Astrocyte (in vitro differentiated cells and primary cell): Measurements from ENCODE around the gene ATP9A. TPM values are rescaled to one million over a fixed set of nuclear protein-coding genes. Genes with fewer than 3 reads are reported as not detected.

ENCODE experiments used
- DNase-seq: peaks from one replicate; pipeline ENCODE4 v3.0.0-alpha.2; 2010; ENCODE audit warnings: low read depth
- FAIRE-seq: peaks from 2 replicates; lab custom pipeline; 2011; peaks lifted over from hg19 to GRCh38; lab: Jason Lieb, UNC
- H2AFZ ChIP-seq: 2 replicates; pipeline ENCODE4 v1.6.0; 2012; ENCODE audit warnings: low read depth, low read length, inconsistent platforms
- H3K27ac ChIP-seq: 2 replicates; pipeline ENCODE4 v1.5.1; 2011; ENCODE audit warnings: low read depth, low read length, inconsistent platforms
- H3K27me3 ChIP-seq: 2 replicates; pipeline ENCODE4 v1.6.0; 2011; ENCODE audit warnings: low read length, inconsistent platforms; ENCODE audit not compliant: insufficient read depth
- H3K36me3 ChIP-seq: 2 replicates; pipeline ENCODE4 v1.5.1; 2011; ENCODE audit warnings: low read length, inconsistent platforms; ENCODE audit not compliant: insufficient read depth
- H3K4me1 ChIP-seq: 2 replicates; pipeline ENCODE4 v1.5.1; 2011; ENCODE audit warnings: low read length, inconsistent platforms; ENCODE audit not compliant: insufficient read depth
- H3K4me2 ChIP-seq: 2 replicates; pipeline ENCODE4 v1.6.0; 2012; ENCODE audit warnings: low read length, inconsistent platforms
- H3K4me3 ChIP-seq: 2 replicates; pipeline ENCODE4 v1.5.1; 2011; ENCODE audit warnings: low read depth, mild to moderate bottlenecking, low read length, inconsistent platforms; ENCODE audit not compliant: insufficient read depth
- H3K79me2 ChIP-seq: 2 replicates; pipeline ENCODE4 v1.6.0; 2012; ENCODE audit warnings: mild to moderate bottlenecking, low read length, inconsistent platforms; ENCODE audit not compliant: insufficient read depth
- H3K9ac ChIP-seq: 2 replicates; pipeline ENCODE4 v1.6.0; 2012; ENCODE audit warnings: mild to moderate bottlenecking, low read length, inconsistent platforms
- H3K9me3 ChIP-seq: 2 replicates; pipeline ENCODE4 v1.5.1; 2012; ENCODE audit warnings: low read depth, mild to moderate bottlenecking, low read length, inconsistent platforms; ENCODE audit not compliant: insufficient read depth
- H4K20me1 ChIP-seq: 2 replicates; pipeline ENCODE4 v1.6.0; 2012; ENCODE audit warnings: low read length, inconsistent platforms; ENCODE audit not compliant: insufficient read depth
- H3K27ac Mint-ChIP-seq: one replicate; pipeline ENCODE4 v1.8.0; 2021; ENCODE audit warnings: mild to moderate bottlenecking, mixed read lengths; ENCODE audit not compliant: unreplicated experiment
- H3K27me3 Mint-ChIP-seq: one replicate; pipeline ENCODE4 v1.8.0; 2021; ENCODE audit warnings: low read depth, mixed read lengths; ENCODE audit not compliant: unreplicated experiment
- H3K36me3 Mint-ChIP-seq: one replicate; pipeline ENCODE4 v1.8.0; 2021; ENCODE audit warnings: low read depth, mixed read lengths; ENCODE audit not compliant: unreplicated experiment
- H3K4me1 Mint-ChIP-seq: one replicate; pipeline ENCODE4 v1.8.0; 2021; ENCODE audit warnings: low read depth, mixed read lengths; ENCODE audit not compliant: unreplicated experiment
- H3K4me3 Mint-ChIP-seq: one replicate; pipeline ENCODE4 v1.8.0; 2021; ENCODE audit warnings: mild to moderate bottlenecking, moderate library complexity, mixed read lengths; ENCODE audit not compliant: unreplicated experiment
- H3K9me3 Mint-ChIP-seq: one replicate; pipeline ENCODE4 v1.8.0; 2021; ENCODE audit warnings: mild to moderate bottlenecking, mixed read lengths; ENCODE audit not compliant: unreplicated experiment
- EZH2 ChIP-seq: IDR thresholded peaks from 2 replicates; pipeline ENCODE4 v1.6.1; 2012; ENCODE audit warnings: mild to moderate bottlenecking, low read length, inconsistent platforms; ENCODE audit not compliant: insufficient read depth
- total RNA-seq: library from RNA; stranded (reverse); gene quantifications from 2 replicates; pipeline ENCODE4 v1.2.1, GENCODE V29; 2021
- TF ChIP-seq, protein P1 (sequence below): IDR thresholded peaks from 2 replicates; pipeline ENCODE4 v1.5.1; 2011; ENCODE audit warnings: low read depth, mild to moderate bottlenecking, inconsistent platforms, low read length, moderate library complexity; ENCODE audit not compliant: insufficient read depth

The ATP9A gene
- total RNA-seq, 1 donor from 2014 or later = 12.9 TPM

DNA sequence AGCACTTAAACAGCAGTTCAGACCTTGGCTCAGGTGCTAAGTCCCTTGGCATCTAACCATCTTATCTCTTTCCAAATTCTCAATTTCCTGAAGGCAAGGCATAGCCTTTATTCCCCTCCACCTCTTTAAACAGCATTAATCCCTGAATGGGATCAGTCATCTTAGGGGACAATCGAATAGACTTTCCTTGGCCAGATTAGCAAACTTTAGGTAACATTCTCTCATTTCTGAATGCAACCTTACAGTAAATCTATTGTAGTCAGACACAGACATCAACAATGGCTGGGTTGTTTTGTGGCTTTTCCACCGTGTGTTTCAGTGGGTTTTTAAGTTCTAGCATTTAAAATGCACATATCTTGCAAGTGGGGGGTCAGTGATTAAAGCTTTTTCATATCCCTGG is 56.8 kb downstream of the ATP9A start:
- Histone ChIP-seq H3K27ac (no peak overlapping the region), H3K4me1 (no peaks in the 10 kb centered on the region), H2AFZ (no peak overlapping the region), H4K20me1 (no peaks in the 10 kb centered on the region), H3K27me3 (no peaks in the 10 kb centered on the region), H3K9me3 (no peaks in the 10 kb centered on the region), H3K36me3 (no peaks in the 10 kb centered on the region), H3K4me2 (no peak overlapping the region), H3K79me2 (no peaks in the 10 kb centered on the region), H3K9ac (no peak overlapping the region), H3K4me3 (no peak overlapping the region)
- Mint-ChIP-seq H3K36me3 (peaks cover 5% of the 10 kb centered on the region), H3K9me3 (peaks cover 2% of the 10 kb centered on the region), H3K27ac (no peak overlapping the region), H3K27me3 (peaks cover 7% of the 10 kb centered on the region), H3K4me1 (peaks cover 5% of the 10 kb centered on the region), H3K4me3 (no peak overlapping the region)
- FAIRE-seq (no peak), DNase-seq (no peak)
- TF ChIP-seq, protein P1, sequence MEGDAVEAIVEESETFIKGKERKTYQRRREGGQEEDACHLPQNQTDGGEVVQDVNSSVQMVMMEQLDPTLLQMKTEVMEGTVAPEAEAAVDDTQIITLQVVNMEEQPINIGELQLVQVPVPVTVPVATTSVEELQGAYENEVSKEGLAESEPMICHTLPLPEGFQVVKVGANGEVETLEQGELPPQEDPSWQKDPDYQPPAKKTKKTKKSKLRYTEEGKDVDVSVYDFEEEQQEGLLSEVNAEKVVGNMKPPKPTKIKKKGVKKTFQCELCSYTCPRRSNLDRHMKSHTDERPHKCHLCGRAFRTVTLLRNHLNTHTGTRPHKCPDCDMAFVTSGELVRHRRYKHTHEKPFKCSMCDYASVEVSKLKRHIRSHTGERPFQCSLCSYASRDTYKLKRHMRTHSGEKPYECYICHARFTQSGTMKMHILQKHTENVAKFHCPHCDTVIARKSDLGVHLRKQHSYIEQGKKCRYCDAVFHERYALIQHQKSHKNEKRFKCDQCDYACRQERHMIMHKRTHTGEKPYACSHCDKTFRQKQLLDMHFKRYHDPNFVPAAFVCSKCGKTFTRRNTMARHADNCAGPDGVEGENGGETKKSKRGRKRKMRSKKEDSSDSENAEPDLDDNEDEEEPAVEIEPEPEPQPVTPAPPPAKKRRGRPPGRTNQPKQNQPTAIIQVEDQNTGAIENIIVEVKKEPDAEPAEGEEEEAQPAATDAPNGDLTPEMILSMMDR = no peak
- no peak for TF ChIP-seq EZH2

DNA sequence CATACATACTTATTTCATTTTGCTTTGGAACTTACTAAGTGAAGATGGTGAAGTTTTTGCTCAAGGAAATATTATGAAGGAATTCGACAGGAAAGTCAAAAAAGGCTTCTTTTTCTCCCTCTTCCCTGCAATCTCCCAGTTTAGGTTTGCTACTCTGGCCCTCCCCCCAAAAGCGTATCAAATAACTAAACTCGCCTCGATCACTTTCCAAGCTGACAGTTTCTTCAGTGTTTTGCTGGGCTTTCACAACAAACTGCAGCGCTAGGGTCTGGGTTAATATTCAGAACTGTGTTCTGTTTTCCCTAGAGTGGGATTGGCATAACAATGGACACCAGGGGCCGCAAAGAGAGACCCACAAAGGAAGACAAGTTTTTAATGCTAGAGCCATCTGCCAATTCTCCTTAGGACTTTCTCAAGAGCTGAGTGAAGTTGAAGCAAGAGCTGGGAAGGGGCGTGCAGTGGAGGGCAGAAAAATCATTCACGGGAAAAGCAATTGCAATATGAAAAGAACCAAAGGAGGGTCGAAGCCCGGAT is 57.8 kb downstream of the ATP9A start:
- H3K27me3 ChIP-seq = no peaks in the 10 kb centered on the region
- no peak for DNase-seq
- no peaks in the 10 kb centered on the region for H3K79me2 ChIP-seq
- no peak overlapping the region for H3K4me2 ChIP-seq
- H2AFZ ChIP-seq = no peak overlapping the region
- TF ChIP-seq, protein P1 = no peak
- no peak for TF ChIP-seq EZH2
- H3K36me3 ChIP-seq = no peaks in the 10 kb centered on the region
- H3K9ac ChIP-seq = no peak overlapping the region
- no peak overlapping the region for H3K27ac ChIP-seq
- no peak overlapping the region for H3K4me3 ChIP-seq
- Mint-ChIP-seq H3K4me3 (no peak overlapping the region), H3K36me3 (peaks cover 5% of the 10 kb centered on the region), H3K4me1 (peaks cover 5% of the 10 kb centered on the region), H3K27me3 (peaks cover 7% of the 10 kb centered on the region), H3K27ac (no peak overlapping the region), H3K9me3 (peaks cover 2% of the 10 kb centered on the region)
- no peaks in the 10 kb centered on the region for H4K20me1 ChIP-seq
- H3K4me1 ChIP-seq = no peaks in the 10 kb centered on the region
- H3K9me3 ChIP-seq = no peaks in the 10 kb centered on the region
- FAIRE-seq = no peak

DNA sequence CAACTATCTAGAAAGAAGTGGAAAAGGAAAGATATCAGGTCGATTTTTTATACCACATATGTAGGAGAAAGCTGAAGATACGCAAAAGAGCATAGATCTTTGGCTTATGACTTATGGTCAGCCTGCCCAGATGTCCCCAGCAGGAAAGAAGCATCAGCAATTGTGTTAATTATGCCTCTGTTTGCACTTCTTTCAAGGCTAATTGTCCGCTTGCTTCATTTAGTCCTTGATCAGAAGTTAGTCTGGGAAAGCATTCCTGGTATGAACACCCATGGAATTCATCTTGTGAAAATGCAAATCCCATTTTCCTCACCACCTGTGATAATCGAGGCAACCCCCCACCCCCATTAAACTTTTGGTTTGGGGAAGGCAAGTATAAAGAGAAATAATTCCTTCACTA is 62.8 kb downstream of the ATP9A start:
- H3K27me3 Mint-ChIP-seq = peaks cover 5% of the 10 kb centered on the region
- no peak overlapping the region for H3K9ac ChIP-seq
- FAIRE-seq (no peak), DNase-seq (no peak)
- H3K9me3 ChIP-seq = no peaks in the 10 kb centered on the region
- H3K36me3 Mint-ChIP-seq = peaks cover 3% of the 10 kb centered on the region
- H3K4me1 ChIP-seq = no peaks in the 10 kb centered on the region
- no peak overlapping the region for H3K4me2 ChIP-seq
- H4K20me1 ChIP-seq = no peaks in the 10 kb centered on the region
- H3K9me3 Mint-ChIP-seq = peaks cover 2% of the 10 kb centered on the region
- no peak overlapping the region for H3K4me3 ChIP-seq
- H3K4me1 Mint-ChIP-seq = peaks cover 9% of the 10 kb centered on the region
- no peak overlapping the region for H3K27ac ChIP-seq
- H3K36me3 ChIP-seq = no peaks in the 10 kb centered on the region
- H3K79me2 ChIP-seq = no peaks in the 10 kb centered on the region
- TF ChIP-seq, protein P1 = no peak
- no peak for TF ChIP-seq EZH2
- H3K27me3 ChIP-seq = no peaks in the 10 kb centered on the region
- H2AFZ ChIP-seq = no peak overlapping the region
- no peak overlapping the region for H3K4me3 Mint-ChIP-seq
- H3K27ac Mint-ChIP-seq = no peak overlapping the region
